Subcutaneous abdominal adipose tissue (tissue), 5 donors: ENCODE results near the gene PCDH19.
"Not testable (repeated sequence)": the region's sequence is repeated elsewhere in the genome, so short reads cannot be mapped to it uniquely, and the experiment has no call there.

Experiments used
- H3K27ac ChIP-seq: one replicate; pipeline ENCODE4 v1.7.0; 2013; ENCODE audit warnings: low read depth, mild to moderate bottlenecking, inconsistent platforms, low read length, moderate library complexity
- H3K27me3 ChIP-seq, 5 donors: one replicate each; pipeline ENCODE4 v1.7.0; 2013; ENCODE audit warnings: low read length in 5 of 5, inconsistent platforms in 1 of 5; ENCODE audit not compliant: control insufficient read depth in 5 of 5, insufficient read depth in 4 of 5
- H3K36me3 ChIP-seq, 5 donors: one replicate each; pipeline ENCODE4 v1.7.0; 2013; ENCODE audit warnings: low read length in 5 of 5; ENCODE audit not compliant: control insufficient read depth in 5 of 5, insufficient read depth in 5 of 5
- H3K4me1 ChIP-seq, 5 donors: one replicate each; pipeline ENCODE4 v1.7.0; 2013; ENCODE audit warnings: low read length in 5 of 5, mild to moderate bottlenecking in 3 of 5, moderate library complexity in 1 of 5; ENCODE audit not compliant: control insufficient read depth in 5 of 5, insufficient read depth in 5 of 5
- H3K4me3 ChIP-seq, 5 donors: one replicate each; pipeline ENCODE4 v1.7.0; 2013; ENCODE audit warnings: low read length in 5 of 5, low read depth in 1 of 5
- H3K9ac ChIP-seq, 5 donors: one replicate each; pipeline ENCODE4 v1.7.0; 2013; ENCODE audit warnings: low read length in 5 of 5, mild to moderate bottlenecking in 4 of 5, moderate library complexity in 3 of 5
- H3K9me3 ChIP-seq, 5 donors: one replicate each; pipeline ENCODE4 v1.7.0; 2013; ENCODE audit warnings: low read length in 5 of 5; ENCODE audit not compliant: control insufficient read depth in 5 of 5
- donor health status: healthy.
- donor health status: healthy.
- donor health status: healthy.
- donor health status: healthy.
- donor health status: healthy.

The PCDH19 gene

GRCh38 chrX:100409610-100410590 lies at the start of gene PCDH19:
TSS of gene PCDH19 (minus strand) at chrX:100410273. CDS start at chrX:100408597, 1,676 bp downstream.
- Histone ChIP-seq H3K27ac (no peak within 1 kb of the TSS), H3K36me3 (no peaks in the 10 kb centered on the region), H3K4me3 (peak within 1 kb of the TSS; percentile 42 to 69 (median 66)), H3K4me1 (peaks cover 0 to 35% (median 28%) of the 10 kb centered on the region in 5 donors), H3K9ac (no peak within 1 kb of the TSS), H3K9me3 (peaks cover 0 to 17% (median 0%) of the 10 kb centered on the region in 5 donors), H3K27me3 (peaks cover 23 to 50% (median 37%) of the 10 kb centered on the region in 5 donors)

DNA sequence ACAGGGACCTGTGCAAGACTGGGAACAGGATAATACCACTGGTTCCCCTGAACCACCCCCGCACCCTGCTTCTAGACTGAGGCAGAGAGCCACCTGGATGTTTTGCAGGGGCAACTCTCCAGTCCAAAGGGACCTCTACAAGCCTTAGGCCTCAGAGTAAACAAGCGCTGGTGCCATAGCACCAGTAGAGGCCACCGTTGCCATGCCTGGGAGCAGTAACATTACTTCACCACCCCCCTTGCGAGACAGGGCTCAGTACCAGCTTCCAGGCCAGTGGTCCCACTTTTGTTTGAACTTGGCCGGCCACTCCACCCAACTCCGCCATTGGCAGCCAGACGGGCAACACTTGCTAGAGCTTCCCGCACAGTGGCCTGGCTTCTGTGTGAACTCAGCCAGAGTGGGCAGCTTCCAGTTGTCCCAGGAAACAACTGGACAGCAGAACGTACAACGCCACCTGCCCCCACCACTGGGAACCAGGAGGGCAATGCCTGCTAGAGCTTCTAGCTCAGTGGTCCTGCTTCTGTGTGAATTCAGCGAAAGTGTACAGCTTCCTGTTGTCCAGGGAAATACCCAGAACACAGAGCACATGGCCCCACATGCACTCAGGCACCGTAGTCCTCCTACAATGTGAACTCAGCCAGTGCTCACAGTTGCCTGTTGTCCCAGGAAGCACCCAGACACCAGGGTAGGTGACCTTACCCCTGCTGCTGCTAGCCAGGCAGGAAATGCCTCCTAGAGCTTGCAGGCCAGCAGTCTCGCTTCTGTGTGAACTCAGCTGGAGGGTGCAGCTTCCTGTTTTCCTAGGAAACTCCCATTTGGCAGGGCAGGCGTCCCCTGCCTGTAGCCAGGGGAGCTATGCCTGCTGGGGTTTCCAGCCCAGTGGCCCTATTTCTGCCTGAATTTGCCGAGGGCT lies 39.9 kb upstream of the PCDH19 start:
- H3K27me3 ChIP-seq: peaks cover 0 to 19% (median 4%) of the 10 kb centered on the region in 5 donors
- H3K9me3 ChIP-seq: no peaks in the 10 kb centered on the region
- peak overlapping the region; percentile 42 for H3K27ac ChIP-seq
- peaks cover 0 to 17% (median 8%) of the 10 kb centered on the region in 5 donors for H3K4me1 ChIP-seq
- H3K9ac ChIP-seq: no peak overlapping the region
- no peaks in the 10 kb centered on the region for H3K36me3 ChIP-seq
- no peak overlapping the region for H3K4me3 ChIP-seq

- peak overlapping the region in 4 of 5 donors; percentile 43 to 55 (median 54) for H3K4me3 ChIP-seq
- H3K9me3 ChIP-seq: no peaks in the 10 kb centered on the region
- no peak overlapping the region for H3K27ac ChIP-seq
- peaks cover 0 to 17% (median 8%) of the 10 kb centered on the region in 5 donors for H3K4me1 ChIP-seq
- H3K9ac ChIP-seq: peak overlapping the region in 2 of 5 donors; percentile 29 to 47
- H3K36me3 ChIP-seq: no peaks in the 10 kb centered on the region
- H3K27me3 ChIP-seq: peaks cover 0 to 10% (median 2%) of the 10 kb centered on the region in 5 donors
Observed at GRCh38 chrX:100447655-100448397, 37.8 kb upstream of the PCDH19 start.

GRCh38 chrX:100445593-100445992 lies 35.5 kb upstream of the PCDH19 start:
- Histone ChIP-seq H3K27me3 (peaks cover 0 to 10% (median 2%) of the 10 kb centered on the region in 5 donors), H3K4me1 (peaks cover 0 to 12% (median 7%) of the 10 kb centered on the region in 5 donors), H3K9ac (no peak overlapping the region), H3K27ac (no peak overlapping the region), H3K4me3 (no peak overlapping the region), H3K36me3 (no peaks in the 10 kb centered on the region), H3K9me3 (no peaks in the 10 kb centered on the region)

GRCh38 chrX:100441321-100441720 lies 31.2 kb upstream of the PCDH19 start:
- not testable (repeated sequence) for H3K4me1 ChIP-seq, H3K27ac ChIP-seq, H3K9ac ChIP-seq, H3K27me3 ChIP-seq, H3K9me3 ChIP-seq, H3K4me3 ChIP-seq, H3K36me3 ChIP-seq

DNA sequence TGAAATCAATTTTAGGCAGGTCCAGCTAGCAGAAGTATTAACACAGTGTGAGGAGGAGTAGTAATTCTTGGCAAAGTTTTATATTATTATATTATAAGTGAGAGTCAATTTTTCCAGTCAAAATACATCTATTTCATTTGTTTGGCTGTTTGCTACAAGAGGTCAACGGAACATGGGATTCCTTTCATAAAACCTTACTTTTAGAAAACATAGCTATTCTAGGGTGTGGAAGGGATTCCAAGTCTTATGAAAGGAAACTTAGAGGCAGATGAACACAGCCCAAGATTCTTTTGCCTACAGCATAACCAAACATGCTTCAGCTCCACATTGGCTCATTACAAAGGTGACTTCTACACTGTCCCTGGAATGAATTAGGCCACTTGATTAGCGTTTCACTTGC lies 29.9 kb upstream of the PCDH19 start:
- H3K4me1 ChIP-seq: no peaks in the 10 kb centered on the region
- no peaks in the 10 kb centered on the region for H3K36me3 ChIP-seq
- H3K9me3 ChIP-seq: no peaks in the 10 kb centered on the region
- H3K4me3 ChIP-seq: no peak overlapping the region
- no peak overlapping the region for H3K27ac ChIP-seq
- no peak overlapping the region for H3K9ac ChIP-seq
- H3K27me3 ChIP-seq: peaks cover 0 to 5% (median 1%) of the 10 kb centered on the region in 5 donors

- H3K36me3 ChIP-seq: no peaks in the 10 kb centered on the region
- no peak overlapping the region for H3K9ac ChIP-seq
- no peaks in the 10 kb centered on the region for H3K4me1 ChIP-seq
- peaks cover 0 to 8% (median 4%) of the 10 kb centered on the region in 5 donors for H3K27me3 ChIP-seq
- no peaks in the 10 kb centered on the region for H3K9me3 ChIP-seq
- no peak overlapping the region for H3K27ac ChIP-seq
- no peak overlapping the region for H3K4me3 ChIP-seq
Observed at GRCh38 chrX:100435726-100436125, 25.7 kb upstream of the PCDH19 start.

DNA sequence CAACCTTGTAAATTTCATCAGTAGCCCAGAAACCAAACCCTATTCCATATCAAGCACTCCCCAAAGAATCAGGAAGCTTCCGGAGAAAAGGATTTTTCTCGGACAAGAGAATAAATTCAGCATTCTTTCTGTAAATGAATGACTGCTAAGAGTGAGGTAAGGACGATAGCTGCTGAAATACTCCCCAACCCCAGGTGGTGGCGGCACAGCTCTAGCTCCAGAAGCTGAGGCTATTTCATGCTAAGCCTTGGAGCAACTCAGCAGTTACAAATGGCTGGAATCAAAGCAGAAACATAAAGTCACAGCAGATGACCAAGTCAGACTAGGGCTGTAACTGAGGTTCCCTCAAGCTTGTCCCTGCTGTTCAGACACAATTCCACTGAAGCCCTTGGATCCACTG lies 13.9 kb upstream of the PCDH19 start:
- H3K27ac ChIP-seq: no peak overlapping the region
- no peak overlapping the region for H3K9ac ChIP-seq
- peaks cover 0 to 8% (median under 1%) of the 10 kb centered on the region in 5 donors for H3K27me3 ChIP-seq
- H3K4me3 ChIP-seq: no peak overlapping the region
- H3K4me1 ChIP-seq: peaks cover 0 to 8% (median 4%) of the 10 kb centered on the region in 5 donors
- H3K36me3 ChIP-seq: no peaks in the 10 kb centered on the region
- H3K9me3 ChIP-seq: peaks cover 0 to 4% (median 0%) of the 10 kb centered on the region in 5 donors

DNA sequence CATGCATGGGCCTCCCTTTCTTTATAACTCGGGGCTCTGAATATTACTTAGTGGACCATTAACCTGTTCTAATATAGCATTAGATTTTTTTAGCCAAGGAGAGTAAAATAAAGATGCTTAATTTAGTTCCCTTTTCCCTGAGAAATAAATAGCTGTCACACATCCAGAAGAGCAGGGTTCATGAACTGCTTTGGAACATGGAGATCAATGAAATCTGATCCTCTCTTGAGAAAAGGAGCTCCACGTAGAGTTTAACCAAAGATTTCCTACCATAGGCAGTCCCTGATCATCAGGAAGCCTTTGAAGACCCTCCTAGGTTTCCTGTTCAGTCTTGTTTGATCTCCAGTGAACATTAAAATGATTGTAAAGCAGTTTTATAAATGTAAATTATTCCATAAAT lies 8.5 kb upstream of the PCDH19 start:
- Histone ChIP-seq H3K4me3 (no peak overlapping the region), H3K9ac (no peak overlapping the region), H3K9me3 (no peaks in the 10 kb centered on the region), H3K4me1 (peaks cover 0 to 41% (median 23%) of the 10 kb centered on the region in 5 donors), H3K27me3 (peaks cover 0 to 10% (median 0%) of the 10 kb centered on the region in 5 donors), H3K36me3 (no peaks in the 10 kb centered on the region), H3K27ac (no peak overlapping the region)
